AG04449 (cell line): ENCODE data around the gene HK2.
A peak's percentile ranks its signal among the peaks of the same experiment; 100 is the strongest.

Source experiments
- CTCF ChIA-PET: fragments of 350-600 bp; formaldehyde crosslinking; extraction: SDS; loops from one replicate; lab custom pipeline; 2021; ENCODE audit warnings: antibody characterized with exemption; lab: Yijun Ruan, JAX
- POLR2A ChIA-PET: fragments of 400-600, 350-600 bp; formaldehyde crosslinking; extraction: SDS; loops from one replicate; lab custom pipeline; 2020; ENCODE audit warnings: antibody characterized with exemption, inconsistent platforms; lab: Yijun Ruan, JAX
- DNase-seq: peaks from one replicate; pipeline ENCODE4 v3.0.0-alpha.2; 2010; ENCODE audit warnings: low read depth, low spot score
- H3K4me3 ChIP-seq: 2 replicates; pipeline ENCODE4 v1.5.1; 2011; ENCODE audit warnings: low read depth, mild to moderate bottlenecking, control low read depth, low read length
- CTCF ChIP-seq: IDR thresholded peaks from one replicate; pipeline ENCODE4 v1.5.1; 2011; ENCODE audit warnings: mild to moderate bottlenecking, moderate library complexity, low read length, control low read depth, inconsistent platforms; ENCODE audit not compliant: insufficient read depth; ENCODE audit errors: missing control alignments

Gene HK2

GRCh38 chr2:74873678-74874640, 40.0 kb downstream of the HK2 start:
- no peak for TF ChIP-seq CTCF
- CTCF ChIA-PET, result interaction anchor here (0.9 to 11.1 kb wide), 13 partner anchors 11 to 186 kb away, joined by 4 to 225 read pairs (median 18); no protein-coding TSS in a partner anchor
- no peak overlapping the region for H3K4me3 ChIP-seq
- no peak for DNase-seq
- POLR2A ChIA-PET, result no interaction called here

GRCh38 chr2:74876081-74876886, 42.4 kb downstream of the HK2 start:
- CTCF ChIA-PET, result interaction anchor here (0.7 to 11.1 kb wide), 54 partner anchors 8 to 529 kb away, joined by 3 to 225 read pairs (median 5); no protein-coding TSS in a partner anchor
- DNase-seq, result no peak
- TF ChIP-seq CTCF, result peak; percentile 49
- POLR2A ChIA-PET, result no interaction called here
- H3K4me3 ChIP-seq, result no peak overlapping the region

- TF ChIP-seq CTCF, result no peak
- no peak overlapping the region for H3K4me3 ChIP-seq
- no peak for DNase-seq
- POLR2A ChIA-PET, result no interaction called here
- CTCF ChIA-PET, result interaction anchor here (1.0 to 11.1 kb wide), 32 partner anchors 9 to 528 kb away, joined by 3 to 225 read pairs (median 9); no protein-coding TSS in a partner anchor
These were observed 43.4 kb downstream of the HK2 start for GRCh38 chr2:74877376-74877775.

- H3K4me3 ChIP-seq, result no peak overlapping the region
- no peak for TF ChIP-seq CTCF
- no peak for DNase-seq
- ChIA-PET CTCF (interaction anchor here (1.2 to 11.1 kb wide), 22 partner anchors 9 to 203 kb away, joined by 3 to 225 read pairs (median 10); no protein-coding TSS in a partner anchor), POLR2A (no interaction called here)
These were observed 44.0 kb downstream of the HK2 start for GRCh38 chr2:74877781-74878433.

- no peak overlapping the region for H3K4me3 ChIP-seq
- DNase-seq, result no peak
- no peak for TF ChIP-seq CTCF
- ChIA-PET CTCF (interaction anchor here (1.5 to 11.1 kb wide), 8 partner anchors 11 to 194 kb away, joined by 5 to 225 read pairs (median 14); no protein-coding TSS in a partner anchor), POLR2A (no interaction called here)
These were observed 44.6 kb downstream of the HK2 start for GRCh38 chr2:74878551-74878950.
